ENCODE data around the gene GRB14. TPM values are rescaled to one million over a fixed set of nuclear protein-coding genes. Genes with fewer than 3 reads are reported as not detected.

The GRB14 gene
- total RNA-seq, 2 experiments from 2014 or later: not detected

- POLR2A ChIA-PET: no interaction called here
- no peak overlapping the region for H3K4me3 ChIP-seq (ENCODE audit: low read depth, low read length, poor library complexity, severe bottlenecking)
- no peak overlapping the region for H2AFZ ChIP-seq (ENCODE audit: low read length)
- H3K4me1 ChIP-seq (ENCODE audit: insufficient read depth, low read length, poor library complexity, severe bottlenecking): no peaks in the 10 kb centered on the region
- no peaks in the 10 kb centered on the region for H3K9me3 ChIP-seq (ENCODE audit: low read length)
- no peak overlapping the region for H3K27ac ChIP-seq (ENCODE audit: low read depth, low read length, poor library complexity, severe bottlenecking)
- H3K4me2 ChIP-seq (ENCODE audit: low read length): no peak overlapping the region
- CTCF ChIA-PET (ENCODE audit: unreplicated experiment): no interaction called here
- no peaks in the 10 kb centered on the region for H3K36me3 ChIP-seq (ENCODE audit: insufficient read depth, low read length)
- no peaks in the 10 kb centered on the region for H3K79me2 ChIP-seq (ENCODE audit: insufficient read depth, low read depth, low read length)
- no TSS peak for BruUV-seq (replicated peaks)
- H4K20me1 ChIP-seq (ENCODE audit: insufficient read depth, low read length): no peaks in the 10 kb centered on the region
- TF ChIP-seq, protein P1, sequence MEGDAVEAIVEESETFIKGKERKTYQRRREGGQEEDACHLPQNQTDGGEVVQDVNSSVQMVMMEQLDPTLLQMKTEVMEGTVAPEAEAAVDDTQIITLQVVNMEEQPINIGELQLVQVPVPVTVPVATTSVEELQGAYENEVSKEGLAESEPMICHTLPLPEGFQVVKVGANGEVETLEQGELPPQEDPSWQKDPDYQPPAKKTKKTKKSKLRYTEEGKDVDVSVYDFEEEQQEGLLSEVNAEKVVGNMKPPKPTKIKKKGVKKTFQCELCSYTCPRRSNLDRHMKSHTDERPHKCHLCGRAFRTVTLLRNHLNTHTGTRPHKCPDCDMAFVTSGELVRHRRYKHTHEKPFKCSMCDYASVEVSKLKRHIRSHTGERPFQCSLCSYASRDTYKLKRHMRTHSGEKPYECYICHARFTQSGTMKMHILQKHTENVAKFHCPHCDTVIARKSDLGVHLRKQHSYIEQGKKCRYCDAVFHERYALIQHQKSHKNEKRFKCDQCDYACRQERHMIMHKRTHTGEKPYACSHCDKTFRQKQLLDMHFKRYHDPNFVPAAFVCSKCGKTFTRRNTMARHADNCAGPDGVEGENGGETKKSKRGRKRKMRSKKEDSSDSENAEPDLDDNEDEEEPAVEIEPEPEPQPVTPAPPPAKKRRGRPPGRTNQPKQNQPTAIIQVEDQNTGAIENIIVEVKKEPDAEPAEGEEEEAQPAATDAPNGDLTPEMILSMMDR (conservative IDR thresholded peaks at IDR 0.05; ENCODE audit: low read length): no peak
- no peak for TF ChIP-seq EZH2phosphoT487 (IDR thresholded peaks at IDR 0.05; ENCODE audit: borderline replicate concordance, low read depth, low read length)
- intact Hi-C loops (cut with micrococcal nuclease; ENCODE audit: unreplicated experiment): no loop called here
- no peaks in the 10 kb centered on the region for H3K9me2 ChIP-seq (ENCODE audit: insufficient read depth, low read length)
- DNase-seq (ENCODE audit: low spot score): no peak
These were observed 108.4 kb downstream of the GRB14 start for GRCh38 chr2:164512871-164513270.

DNA sequence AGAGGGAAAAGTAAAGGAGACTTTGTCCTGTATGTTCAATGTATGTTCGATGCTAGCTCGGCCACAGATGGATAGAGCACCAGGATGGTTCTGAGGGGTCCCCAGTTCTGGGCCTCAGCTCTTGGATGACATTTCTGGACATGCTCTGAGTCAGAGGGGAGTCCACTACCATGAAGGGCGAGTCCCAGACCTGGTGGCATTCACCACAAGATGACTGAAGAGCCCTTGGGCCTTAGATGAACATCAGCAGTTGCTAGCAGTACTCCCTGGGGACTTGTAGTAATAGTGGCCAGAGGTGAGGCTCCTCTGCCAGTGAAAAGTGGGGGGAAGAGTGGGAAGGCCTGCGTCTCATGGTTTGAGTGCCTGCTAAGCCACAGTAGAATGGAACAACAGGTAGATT is 109.5 kb downstream of the GRB14 start:
- Histone ChIP-seq H4K20me1 (ENCODE audit: insufficient read depth, low read length) (no peaks in the 10 kb centered on the region), H3K4me1 (ENCODE audit: insufficient read depth, low read length, poor library complexity, severe bottlenecking) (no peaks in the 10 kb centered on the region), H3K9me2 (ENCODE audit: insufficient read depth, low read length) (no peaks in the 10 kb centered on the region), H3K4me3 (ENCODE audit: low read depth, low read length, poor library complexity, severe bottlenecking) (no peak overlapping the region), H3K27ac (ENCODE audit: low read depth, low read length, poor library complexity, severe bottlenecking) (no peak overlapping the region), H2AFZ (ENCODE audit: low read length) (no peak overlapping the region), H3K36me3 (ENCODE audit: insufficient read depth, low read length) (no peaks in the 10 kb centered on the region), H3K4me2 (ENCODE audit: low read length) (no peak overlapping the region), H3K79me2 (ENCODE audit: insufficient read depth, low read depth, low read length) (no peaks in the 10 kb centered on the region), H3K9me3 (ENCODE audit: low read length) (no peaks in the 10 kb centered on the region)
- TF ChIP-seq, protein P1 (conservative IDR thresholded peaks at IDR 0.05; ENCODE audit: low read length): no peak
- no peak for TF ChIP-seq EZH2phosphoT487 (IDR thresholded peaks at IDR 0.05; ENCODE audit: borderline replicate concordance, low read depth, low read length)
- intact Hi-C loops (cut with micrococcal nuclease; ENCODE audit: unreplicated experiment): no loop called here
- no TSS peak for BruUV-seq (replicated peaks)
- ChIA-PET POLR2A (interaction anchor here (0.5 kb wide), 1 partner anchor 67 kb away, joined by 3 read pairs; no protein-coding TSS in a partner anchor), CTCF (ENCODE audit: unreplicated experiment) (no interaction called here)
- no peak for DNase-seq (ENCODE audit: low spot score)

GRCh38 chr2:164510895-164511294 is 110.4 kb downstream of the GRB14 start:
- no TSS peak for BruUV-seq (replicated peaks)
- Histone ChIP-seq H2AFZ (ENCODE audit: low read length) (no peak overlapping the region), H3K36me3 (ENCODE audit: insufficient read depth, low read length) (no peaks in the 10 kb centered on the region), H3K79me2 (ENCODE audit: insufficient read depth, low read depth, low read length) (no peaks in the 10 kb centered on the region), H3K27ac (ENCODE audit: low read depth, low read length, poor library complexity, severe bottlenecking) (no peak overlapping the region), H3K9me2 (ENCODE audit: insufficient read depth, low read length) (no peaks in the 10 kb centered on the region), H3K9me3 (ENCODE audit: low read length) (no peaks in the 10 kb centered on the region), H4K20me1 (ENCODE audit: insufficient read depth, low read length) (no peaks in the 10 kb centered on the region), H3K4me2 (ENCODE audit: low read length) (no peak overlapping the region), H3K4me3 (ENCODE audit: low read depth, low read length, poor library complexity, severe bottlenecking) (no peak overlapping the region), H3K4me1 (ENCODE audit: insufficient read depth, low read length, poor library complexity, severe bottlenecking) (no peaks in the 10 kb centered on the region)
- intact Hi-C loops (cut with micrococcal nuclease; ENCODE audit: unreplicated experiment): no loop called here
- DNase-seq (ENCODE audit: low spot score): no peak
- POLR2A ChIA-PET: interaction anchor here (0.6 kb wide), 1 partner anchor 739 kb away, joined by 3 read pairs; no protein-coding TSS in a partner anchor
- TF ChIP-seq, protein P1 (conservative IDR thresholded peaks at IDR 0.05; ENCODE audit: low read length): no peak
- TF ChIP-seq EZH2phosphoT487 (IDR thresholded peaks at IDR 0.05; ENCODE audit: borderline replicate concordance, low read depth, low read length): no peak
- CTCF ChIA-PET (ENCODE audit: unreplicated experiment): interaction anchor here (0.6 kb wide), 1 partner anchor 204 kb away, joined by 3 read pairs; no protein-coding TSS in a partner anchor
